Panc1 (cell line): ENCODE measurements around the gene CORO2B.

Experiments
- CTCF ChIP-seq: fragments of 450-650 bp; IDR thresholded peaks from 2 replicates; pipeline ENCODE4 v1.5.1; 2017; ENCODE audit warnings: mild to moderate bottlenecking
- POLR2AphosphoS5 ChIP-seq: IDR thresholded peaks from 2 replicates; pipeline ENCODE4 v1.6.1; 2012; ENCODE audit warnings: mild to moderate bottlenecking, low read depth, low read length, moderate library complexity
- REST ChIP-seq, 2 experiments: IDR thresholded peaks; 2 replicates each; pipeline ENCODE4 v1.6.1; 2011 to 2012; ENCODE audit warnings: low read depth in 2 of 2, control low read depth in 1 of 2, low read length in 1 of 2, mild to moderate bottlenecking in 1 of 2, moderate library complexity in 1 of 2; ENCODE audit not compliant: insufficient read depth in 1 of 2

- no peak for TF ChIP-seq CTCF
- TF ChIP-seq REST (IDR thresholded peaks at IDR 0.05; ENCODE audit: insufficient read depth in 1 of 2, low read depth in 2 of 2, low read length in 1 of 2): no peak
- TF ChIP-seq POLR2AphosphoS5: no peak
These were observed 154.9 kb downstream of the CORO2B start for GRCh38 chr15:68733666-68734065.
